ENCODE results near the gene GVQW3.

Gene GVQW3

DNA sequence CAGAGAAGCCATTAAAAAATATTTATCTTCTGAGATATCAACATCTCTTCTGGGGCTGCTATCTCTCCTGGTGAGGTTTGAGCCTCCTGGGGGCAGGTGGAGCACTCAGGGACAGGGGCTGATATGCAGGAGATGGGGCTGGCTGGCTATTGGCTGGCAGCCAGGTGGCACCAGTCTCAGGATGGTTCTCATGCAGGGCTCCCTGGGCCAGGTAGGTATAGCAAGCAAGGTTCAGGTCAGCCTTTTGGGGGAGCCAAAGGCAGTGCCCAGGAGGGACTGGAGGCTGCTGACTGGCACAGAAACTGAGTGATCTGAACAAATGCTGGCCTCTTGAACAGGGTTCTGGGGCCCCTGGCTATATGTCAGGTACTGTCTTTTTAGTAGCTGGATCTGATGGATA, 34.0 kb downstream of the GVQW3 start:
- no peak overlapping the region for H3K4me3 ChIP-seq (ENCODE audit: low read depth, low read length)
- TF ChIP-seq, protein P1, sequence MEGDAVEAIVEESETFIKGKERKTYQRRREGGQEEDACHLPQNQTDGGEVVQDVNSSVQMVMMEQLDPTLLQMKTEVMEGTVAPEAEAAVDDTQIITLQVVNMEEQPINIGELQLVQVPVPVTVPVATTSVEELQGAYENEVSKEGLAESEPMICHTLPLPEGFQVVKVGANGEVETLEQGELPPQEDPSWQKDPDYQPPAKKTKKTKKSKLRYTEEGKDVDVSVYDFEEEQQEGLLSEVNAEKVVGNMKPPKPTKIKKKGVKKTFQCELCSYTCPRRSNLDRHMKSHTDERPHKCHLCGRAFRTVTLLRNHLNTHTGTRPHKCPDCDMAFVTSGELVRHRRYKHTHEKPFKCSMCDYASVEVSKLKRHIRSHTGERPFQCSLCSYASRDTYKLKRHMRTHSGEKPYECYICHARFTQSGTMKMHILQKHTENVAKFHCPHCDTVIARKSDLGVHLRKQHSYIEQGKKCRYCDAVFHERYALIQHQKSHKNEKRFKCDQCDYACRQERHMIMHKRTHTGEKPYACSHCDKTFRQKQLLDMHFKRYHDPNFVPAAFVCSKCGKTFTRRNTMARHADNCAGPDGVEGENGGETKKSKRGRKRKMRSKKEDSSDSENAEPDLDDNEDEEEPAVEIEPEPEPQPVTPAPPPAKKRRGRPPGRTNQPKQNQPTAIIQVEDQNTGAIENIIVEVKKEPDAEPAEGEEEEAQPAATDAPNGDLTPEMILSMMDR (IDR thresholded peaks at IDR 0.05; ENCODE audit: low read depth, low read length): no peak
- H3K27me3 ChIP-seq (ENCODE audit: insufficient read depth, low read depth, severe bottlenecking): no peaks in the 10 kb centered on the region
- no peak overlapping the region for H3K27ac ChIP-seq
- H3K36me3 ChIP-seq: no peaks in the 10 kb centered on the region
- no peak for DNase-seq
- no peaks in the 10 kb centered on the region for H3K9me3 ChIP-seq (ENCODE audit: severe bottlenecking)

- peak; percentile 37 for DNase-seq
- H3K4me3 ChIP-seq (ENCODE audit: low read depth, low read length): no peak overlapping the region
These were observed 38.8 kb downstream of the GVQW3 start for GRCh38 chr11:76419896-76420295.

GRCh38 chr11:76424379-76424778, 43.3 kb downstream of the GVQW3 start:
- no peaks in the 10 kb centered on the region for H3K36me3 ChIP-seq
- no peaks in the 10 kb centered on the region for H3K27me3 ChIP-seq (ENCODE audit: insufficient read depth, low read depth, severe bottlenecking)
- TF ChIP-seq, protein P1 (IDR thresholded peaks at IDR 0.05; ENCODE audit: low read depth, low read length): no peak
- H3K4me3 ChIP-seq (ENCODE audit: low read depth, low read length): no peak overlapping the region
- no peaks in the 10 kb centered on the region for H3K9me3 ChIP-seq (ENCODE audit: severe bottlenecking)
- H3K27ac ChIP-seq: no peak overlapping the region
- no peak for DNase-seq

More at GRCh38 chr11:76419896-76420295, 38.8 kb downstream of the GVQW3 start:
- no peak overlapping the region for H3K27ac ChIP-seq
- no peaks in the 10 kb centered on the region for H3K36me3 ChIP-seq
- H3K9me3 ChIP-seq (ENCODE audit: severe bottlenecking): no peaks in the 10 kb centered on the region
- no peaks in the 10 kb centered on the region for H3K27me3 ChIP-seq (ENCODE audit: insufficient read depth, low read depth, severe bottlenecking)
- TF ChIP-seq, protein P1 (IDR thresholded peaks at IDR 0.05; ENCODE audit: low read depth, low read length): peak; percentile 59

- Histone ChIP-seq H3K9me3 (ENCODE audit: severe bottlenecking) (no peaks in the 10 kb centered on the region), H3K4me3 (ENCODE audit: low read depth, low read length) (no peak overlapping the region), H3K36me3 (no peaks in the 10 kb centered on the region), H3K27ac (no peak overlapping the region), H3K27me3 (ENCODE audit: insufficient read depth, low read depth, severe bottlenecking) (no peaks in the 10 kb centered on the region)
- TF ChIP-seq, protein P1 (IDR thresholded peaks at IDR 0.05; ENCODE audit: low read depth, low read length): no peak
- DNase-seq: no peak
These were observed 43.8 kb downstream of the GVQW3 start for GRCh38 chr11:76424891-76425290.

- no peaks in the 10 kb centered on the region for H3K36me3 ChIP-seq
- DNase-seq: no peak
- H3K4me3 ChIP-seq (ENCODE audit: low read depth, low read length): no peak overlapping the region
- no peaks in the 10 kb centered on the region for H3K9me3 ChIP-seq (ENCODE audit: severe bottlenecking)
- no peak overlapping the region for H3K27ac ChIP-seq
- no peaks in the 10 kb centered on the region for H3K27me3 ChIP-seq (ENCODE audit: insufficient read depth, low read depth, severe bottlenecking)
- TF ChIP-seq, protein P1 (IDR thresholded peaks at IDR 0.05; ENCODE audit: low read depth, low read length): no peak
These were observed 45.5 kb downstream of the GVQW3 start for GRCh38 chr11:76426660-76427059.

DNA sequence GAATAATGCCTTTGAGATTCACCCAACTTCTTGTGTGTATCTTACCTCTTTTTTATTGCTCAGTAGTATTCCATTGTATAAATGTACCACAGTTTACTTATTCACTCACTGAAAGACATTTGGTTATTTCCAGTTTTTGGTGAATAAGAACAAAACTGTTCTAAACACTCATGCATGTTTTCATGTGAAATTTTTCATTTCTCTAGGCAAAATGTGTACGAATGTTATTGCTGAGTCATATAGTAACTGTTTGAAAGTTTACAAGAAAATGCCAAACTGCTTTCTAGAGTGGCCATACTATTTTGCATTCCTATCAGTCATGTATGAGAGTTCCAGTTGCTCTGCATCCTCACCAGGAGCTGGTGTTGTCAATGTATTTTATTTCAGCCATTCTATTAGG, 54.9 kb downstream of the GVQW3 start:
- Histone ChIP-seq H3K4me3 (ENCODE audit: low read depth, low read length) (no peak overlapping the region), H3K36me3 (no peaks in the 10 kb centered on the region), H3K27me3 (ENCODE audit: insufficient read depth, low read depth, severe bottlenecking) (no peaks in the 10 kb centered on the region), H3K27ac (no peak overlapping the region), H3K9me3 (ENCODE audit: severe bottlenecking) (no peaks in the 10 kb centered on the region)
- TF ChIP-seq, protein P1 (IDR thresholded peaks at IDR 0.05; ENCODE audit: low read depth, low read length): no peak
- no peak for DNase-seq
